HL-60 (cell line): Measurements from ENCODE around the gene GTF2IRD1.

Source experiments
- CTCF ChIP-seq: IDR thresholded peaks from one replicate; pipeline ENCODE4 v1.5.1; 2011; ENCODE audit warnings: low read length, control low read depth, inconsistent platforms; ENCODE audit not compliant: insufficient read depth
- GABPA ChIP-seq: IDR thresholded peaks from 2 replicates; pipeline ENCODE4 v1.6.1; 2012; ENCODE audit warnings: low read depth
- POLR2AphosphoS5 ChIP-seq: IDR thresholded peaks from 2 replicates; pipeline ENCODE4 v1.6.1; 2012; ENCODE audit warnings: low read depth
- REST ChIP-seq: IDR thresholded peaks from 2 replicates; pipeline ENCODE4 v1.6.1; 2012; ENCODE audit warnings: low read depth; ENCODE audit not compliant: insufficient replicate concordance
- SPI1 ChIP-seq: IDR thresholded peaks from 2 replicates; pipeline ENCODE4 v1.6.1; 2012; ENCODE audit warnings: low read depth, mild to moderate bottlenecking, borderline replicate concordance

GRCh38 chr7:74599244-74599643 is 145.5 kb downstream of the GTF2IRD1 start:
- no peak for TF ChIP-seq CTCF
- no peak for TF ChIP-seq POLR2AphosphoS5
- TF ChIP-seq REST, result no peak
- no peak for TF ChIP-seq SPI1
- TF ChIP-seq GABPA, result no peak
